Activated CD8-positive, alpha-beta memory T cell treated with anti-CD3 and anti-CD28 coated beads, Interleukin-2, amount 50 U/mL, for 48 hours (primary cell): Measurements from ENCODE around the gene ITPK1.

ENCODE experiments used
- DNase-seq: peaks from one replicate; pipeline ENCODE4 v3.0.0-alpha.2; 2020

Gene ITPK1

GRCh38 chr14:93005135-93005813, 110.5 kb downstream of the ITPK1 start:
- DNase-seq, result no peak

GRCh38 chr14:93004699-93005082, 111.0 kb downstream of the ITPK1 start:
- DNase-seq, result no peak

GRCh38 chr14:93003945-93004698, 111.6 kb downstream of the ITPK1 start:
- DNase-seq, result no peak

GRCh38 chr14:93002851-93003298, 112.8 kb downstream of the ITPK1 start:
- DNase-seq, result no peak

- DNase-seq, result no peak
These were observed 113.7 kb downstream of the ITPK1 start for GRCh38 chr14:93002049-93002448.

GRCh38 chr14:92998946-92999345, 116.8 kb downstream of the ITPK1 start:
- no peak for DNase-seq

- DNase-seq, result no peak
These were observed 118.2 kb downstream of the ITPK1 start for GRCh38 chr14:92997343-92998061.

- no peak for DNase-seq
These were observed 120.1 kb downstream of the ITPK1 start for GRCh38 chr14:92995620-92996019.

- no peak for DNase-seq
These were observed 120.8 kb downstream of the ITPK1 start for GRCh38 chr14:92994942-92995341.

GRCh38 chr14:92994131-92994676, 121.5 kb downstream of the ITPK1 start:
- DNase-seq, result no peak

GRCh38 chr14:92993302-92993701, 122.4 kb downstream of the ITPK1 start:
- no peak for DNase-seq

- DNase-seq, result no peak
These were observed 124.2 kb downstream of the ITPK1 start for GRCh38 chr14:92991536-92991935.

GRCh38 chr14:92990456-92991430, 125.0 kb downstream of the ITPK1 start:
- DNase-seq, result no peak

GRCh38 chr14:92988786-92989755, 126.7 kb downstream of the ITPK1 start:
- DNase-seq, result no peak

- no peak for DNase-seq
These were observed 127.8 kb downstream of the ITPK1 start for GRCh38 chr14:92987713-92988510.

GRCh38 chr14:92987148-92987570, 128.6 kb downstream of the ITPK1 start:
- DNase-seq, result no peak

GRCh38 chr14:92986254-92987147, 129.2 kb downstream of the ITPK1 start:
- DNase-seq, result no peak

- DNase-seq, result no peak
These were observed 130.2 kb downstream of the ITPK1 start for GRCh38 chr14:92985521-92985920.

GRCh38 chr14:92984896-92985295, 130.8 kb downstream of the ITPK1 start:
- DNase-seq, result no peak
